ENCODE measurements around the gene ENDOU. TPM values are rescaled to one million over a fixed set of nuclear protein-coding genes. Genes with fewer than 3 reads are reported as not detected.

ENDOU gene
- total and polyA plus RNA-seq, 2 donors (not counting 3 experiments of a cell fraction or from before 2014, with no cell fraction given) = not detected

DNA sequence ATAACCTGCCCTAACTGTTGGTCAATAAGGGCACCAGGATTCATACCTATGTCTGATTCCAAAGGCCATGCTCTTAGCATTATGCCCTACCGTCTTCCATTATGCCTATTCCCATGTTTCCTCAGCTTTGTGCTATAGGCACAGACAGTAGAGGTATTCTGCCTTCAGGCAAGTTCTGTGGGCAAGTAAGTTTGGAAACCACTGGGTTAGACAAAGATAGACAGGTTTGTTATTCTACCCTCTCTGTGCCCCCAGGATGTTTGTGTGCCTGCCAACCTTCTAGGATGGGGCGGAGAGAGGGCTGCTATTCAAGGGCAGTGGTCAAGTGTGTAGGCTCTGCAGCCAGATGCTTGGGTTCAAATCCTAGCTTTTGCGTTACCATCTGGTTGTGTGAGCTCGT is 28.8 kb upstream of the ENDOU start:
- H3K4me1 ChIP-seq (ENCODE audit: control insufficient read depth, extremely low read depth, insufficient read depth, low read length) = peaks cover 55% of the 10 kb centered on the region
- no peak for DNase-seq (ENCODE audit: low read depth, low spot score)
- dilution Hi-C loops (cut with MboI; ENCODE audit: extremely low pct_ligation_motif_present, low sequenced_read_pairs) = no loop called here

More for the DNA sequence above, 28.8 kb upstream of the ENDOU start:
- CTCF ChIA-PET = interaction anchor here (1.0 to 8.4 kb wide), 5 partner anchors 12 to 84 kb away, joined by 3 to 191 read pairs (median 11); no protein-coding TSS in a partner anchor
- Histone ChIP-seq H3K9me1 (replicated peaks; ENCODE audit: control insufficient read depth, extremely low read depth, insufficient read depth, low read length) (no peaks in the 10 kb centered on the region), H3K9ac (replicated peaks; ENCODE audit: extremely low read depth, insufficient read depth, low read length) (no peak overlapping the region), H3K27me3 (ENCODE audit: control insufficient read depth in 2 of 2, insufficient read depth in 2 of 2, low read length in 2 of 2) (no peaks in the 10 kb centered on the region), H2AFZ (ENCODE audit: low read depth, low read length) (no peak overlapping the region), H3K36me3 (ENCODE audit: control insufficient read depth in 2 of 2, extremely low read depth in 1 of 2, insufficient read depth in 2 of 2, low read length in 2 of 2) (peaks cover 3 to 24% of the 10 kb centered on the region in 2 experiments), H3K27ac (ENCODE audit: insufficient read depth, low read depth, low read length) (peak overlapping the region; percentile 70), H3K9me3 (replicated peaks; ENCODE audit: control insufficient read depth, insufficient read depth, low read length) (no peaks in the 10 kb centered on the region), H3K4me2 (ENCODE audit: insufficient read depth, low read length) (peak overlapping the region; percentile 31), H3K4me3 (replicated peaks in 1 of 3; ENCODE audit: insufficient read depth in 1 of 3, low read depth in 1 of 3, low read length in 3 of 3) (no peak overlapping the region), H3K79me2 (ENCODE audit: control insufficient read depth, insufficient read depth, low read length) (peaks cover 37% of the 10 kb centered on the region), H4K20me1 (replicated peaks; ENCODE audit: control insufficient read depth, extremely low read depth, insufficient read depth, low read length) (no peaks in the 10 kb centered on the region)
- no peak for FAIRE-seq
- POLR2A ChIA-PET = interaction anchor here (0.6 kb wide), 1 partner anchor 1108 kb away, joined by 9 read pairs; no protein-coding TSS in a partner anchor
- TF ChIP-seq EZH2 (IDR thresholded peaks at IDR 0.05; ENCODE audit: borderline replicate concordance, low read depth, low read length, severe bottlenecking) = no peak
- TF ChIP-seq, protein P1, sequence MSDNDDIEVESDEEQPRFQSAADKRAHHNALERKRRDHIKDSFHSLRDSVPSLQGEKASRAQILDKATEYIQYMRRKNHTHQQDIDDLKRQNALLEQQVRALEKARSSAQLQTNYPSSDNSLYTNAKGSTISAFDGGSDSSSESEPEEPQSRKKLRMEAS (IDR thresholded peaks at IDR 0.05; ENCODE audit: insufficient read depth, insufficient read length) = no peak
- no peak for TF ChIP-seq JUN (IDR thresholded peaks at IDR 0.05; ENCODE audit: borderline replicate concordance, insufficient read depth, insufficient read length, low read depth)
- TF ChIP-seq FOS (IDR thresholded peaks at IDR 0.05; ENCODE audit: borderline replicate concordance, insufficient read depth, low read length) = no peak
- no peak for TF ChIP-seq POLR2AphosphoS5 (IDR thresholded peaks at IDR 0.05; ENCODE audit: insufficient read depth, low read depth, low read length)
- TF ChIP-seq MYC (IDR thresholded peaks at IDR 0.05; ENCODE audit: low read depth, low read length) = no peak
- TF ChIP-seq POLR2A (IDR thresholded peaks at IDR 0.05; ENCODE audit: low read depth, low read length) = no peak
- TF ChIP-seq, protein P2, sequence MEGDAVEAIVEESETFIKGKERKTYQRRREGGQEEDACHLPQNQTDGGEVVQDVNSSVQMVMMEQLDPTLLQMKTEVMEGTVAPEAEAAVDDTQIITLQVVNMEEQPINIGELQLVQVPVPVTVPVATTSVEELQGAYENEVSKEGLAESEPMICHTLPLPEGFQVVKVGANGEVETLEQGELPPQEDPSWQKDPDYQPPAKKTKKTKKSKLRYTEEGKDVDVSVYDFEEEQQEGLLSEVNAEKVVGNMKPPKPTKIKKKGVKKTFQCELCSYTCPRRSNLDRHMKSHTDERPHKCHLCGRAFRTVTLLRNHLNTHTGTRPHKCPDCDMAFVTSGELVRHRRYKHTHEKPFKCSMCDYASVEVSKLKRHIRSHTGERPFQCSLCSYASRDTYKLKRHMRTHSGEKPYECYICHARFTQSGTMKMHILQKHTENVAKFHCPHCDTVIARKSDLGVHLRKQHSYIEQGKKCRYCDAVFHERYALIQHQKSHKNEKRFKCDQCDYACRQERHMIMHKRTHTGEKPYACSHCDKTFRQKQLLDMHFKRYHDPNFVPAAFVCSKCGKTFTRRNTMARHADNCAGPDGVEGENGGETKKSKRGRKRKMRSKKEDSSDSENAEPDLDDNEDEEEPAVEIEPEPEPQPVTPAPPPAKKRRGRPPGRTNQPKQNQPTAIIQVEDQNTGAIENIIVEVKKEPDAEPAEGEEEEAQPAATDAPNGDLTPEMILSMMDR (IDR thresholded peaks at IDR 0.05; ENCODE audit: extremely low read depth in 1 of 2, insufficient read depth in 1 of 2, low read depth in 1 of 2, low read length in 2 of 2) = no peak
- TF ChIP-seq GATA2 (IDR thresholded peaks at IDR 0.05; ENCODE audit: insufficient read depth, insufficient read length, low read depth, low read length) = no peak
- intact Hi-C loops (cut with micrococcal nuclease) = no loop called here
- BruUV-seq (replicated peaks) = TSS peak; percentile 83

Measured in endothelial cell of umbilical vein (primary cell).